ENCODE results near the gene CEP70.

The CEP70 gene

GRCh38 chr3:138460536-138461205 is 133.4 kb downstream of the CEP70 start:
- no peak overlapping the region for H3K27ac Mint-ChIP-seq
- TF ChIP-seq CTCF (IDR thresholded peaks at IDR 0.05; ENCODE audit: unreplicated experiment in 3 of 3) = no peak
- peaks cover 35% of the 10 kb centered on the region for H3K4me1 Mint-ChIP-seq
- H3K36me3 Mint-ChIP-seq (ENCODE audit: low read depth) = no peaks in the 10 kb centered on the region
- H3K27me3 Mint-ChIP-seq (ENCODE audit: low read depth) = peaks cover 19% of the 10 kb centered on the region
- no peak overlapping the region for H3K4me3 Mint-ChIP-seq
- no peaks in the 10 kb centered on the region for H3K9me3 Mint-ChIP-seq

- H3K4me1 Mint-ChIP-seq = peaks cover 28% of the 10 kb centered on the region
- no peak overlapping the region for H3K4me3 Mint-ChIP-seq
- no peaks in the 10 kb centered on the region for H3K36me3 Mint-ChIP-seq (ENCODE audit: low read depth)
- H3K9me3 Mint-ChIP-seq = no peaks in the 10 kb centered on the region
- peaks cover 23% of the 10 kb centered on the region for H3K27me3 Mint-ChIP-seq (ENCODE audit: low read depth)
- no peak overlapping the region for H3K27ac Mint-ChIP-seq
- no peak for TF ChIP-seq CTCF (IDR thresholded peaks at IDR 0.05; ENCODE audit: unreplicated experiment in 3 of 3)
These were observed 134.2 kb downstream of the CEP70 start for GRCh38 chr3:138459619-138460535.

DNA sequence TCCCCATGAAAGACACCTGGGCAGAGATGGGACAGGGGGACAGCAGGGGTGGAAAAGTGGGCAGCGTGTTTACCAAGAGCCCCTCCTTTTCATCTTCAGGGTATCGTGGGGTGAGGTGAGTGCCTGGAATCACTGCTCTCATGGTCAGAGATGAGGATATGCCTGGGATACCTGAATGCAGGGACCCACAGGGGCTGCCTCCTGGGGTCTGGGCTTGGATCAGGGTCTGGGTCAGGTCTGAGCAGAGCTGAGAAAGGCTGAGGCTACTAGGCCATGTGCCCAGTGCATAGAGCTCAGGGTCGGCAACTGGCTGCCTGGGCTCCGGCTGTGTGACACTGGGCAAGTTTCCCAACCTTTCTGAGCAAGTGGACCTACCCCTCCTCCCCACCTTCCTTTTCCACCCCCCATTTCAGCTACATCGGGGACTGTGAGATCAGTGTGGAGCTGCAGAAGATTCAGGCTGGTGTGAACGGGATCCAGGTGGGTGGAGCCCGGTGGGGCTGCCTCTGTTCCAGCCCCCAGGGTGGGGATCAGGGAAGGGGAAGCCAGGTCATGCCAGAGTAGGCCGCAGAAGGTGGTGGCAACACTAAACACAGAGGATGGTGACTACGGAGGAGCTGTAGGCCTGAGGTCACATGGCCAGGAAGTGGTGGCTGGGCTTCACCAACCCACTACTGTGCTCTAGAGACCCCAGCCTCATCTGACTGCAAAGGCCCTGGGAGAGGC is 135.1 kb downstream of the CEP70 start:
- TF ChIP-seq CTCF (IDR thresholded peaks at IDR 0.05; ENCODE audit: unreplicated experiment in 3 of 3) = no peak
- Mint-ChIP-seq H3K36me3 (ENCODE audit: low read depth) (no peaks in the 10 kb centered on the region), H3K4me1 (peaks cover 19% of the 10 kb centered on the region), H3K4me3 (no peak overlapping the region), H3K27ac (no peak overlapping the region), H3K9me3 (no peaks in the 10 kb centered on the region), H3K27me3 (ENCODE audit: low read depth) (peaks cover 23% of the 10 kb centered on the region)

DNA sequence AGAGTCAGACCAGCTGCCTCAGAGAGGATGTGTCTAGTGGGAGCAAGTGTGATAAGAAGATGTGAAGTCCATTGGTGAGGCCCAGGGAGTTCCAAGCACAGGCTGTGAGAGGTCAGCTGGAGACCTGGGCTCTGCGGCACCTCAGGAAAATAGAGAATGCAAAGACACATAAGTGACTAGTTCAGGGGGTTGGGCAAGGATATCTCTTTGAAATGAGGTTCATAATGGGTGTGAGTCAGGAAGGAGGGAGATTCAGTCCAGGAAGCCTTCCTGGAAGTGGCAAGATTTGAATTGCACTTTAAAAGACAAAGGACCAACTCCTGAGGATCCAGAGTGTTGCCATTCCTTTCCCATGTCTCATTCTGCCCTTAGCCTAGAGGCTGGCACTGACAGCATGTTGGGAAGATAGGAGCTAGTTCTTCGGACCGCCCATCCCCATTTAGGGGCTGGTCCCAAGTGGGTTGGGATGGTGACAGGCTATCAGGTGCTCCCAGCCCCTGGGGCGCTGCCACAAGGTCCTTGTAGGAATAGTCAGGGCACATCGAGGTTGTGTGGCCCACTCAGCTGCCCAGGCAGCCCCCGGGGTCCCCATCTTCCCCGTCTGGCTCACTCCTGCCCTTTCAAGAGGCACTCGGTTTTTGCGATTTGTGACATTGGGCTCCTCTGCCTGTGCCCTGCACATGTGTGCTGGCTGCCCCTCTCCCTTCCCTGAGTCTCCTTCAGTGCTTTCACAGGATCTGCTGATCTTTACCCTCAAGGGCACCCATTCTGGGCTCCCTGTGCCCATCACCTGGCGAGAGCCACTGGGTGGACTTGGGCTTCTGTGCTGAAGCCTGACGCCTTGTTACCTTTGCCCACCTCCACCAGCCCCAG is 136.0 kb downstream of the CEP70 start:
- no peak for TF ChIP-seq CTCF (IDR thresholded peaks at IDR 0.05; ENCODE audit: unreplicated experiment in 3 of 3)
- Mint-ChIP-seq H3K4me3 (no peak overlapping the region), H3K4me1 (peaks cover 13% of the 10 kb centered on the region), H3K9me3 (no peaks in the 10 kb centered on the region), H3K27me3 (ENCODE audit: low read depth) (peaks cover 23% of the 10 kb centered on the region), H3K36me3 (ENCODE audit: low read depth) (no peaks in the 10 kb centered on the region), H3K27ac (no peak overlapping the region)

Measured in nephron (organoid).